HG03097 (cell line): Measurements from ENCODE around the gene LRP3.

Source experiments
- ATAC-seq: cut with Tn5 transposase; IDR thresholded peaks from one replicate; pipeline ENCODE4 v1.9.1; 2021; ENCODE audit not compliant: unreplicated experiment, low FRiP score

Gene LRP3

GRCh38 chr19:33250500-33250899 lies 56.4 kb downstream of the LRP3 start:
- ATAC-seq, result no peak

GRCh38 chr19:33251076-33251475 lies 56.9 kb downstream of the LRP3 start:
- no peak for ATAC-seq

- ATAC-seq, result no peak
Observed at GRCh38 chr19:33251526-33252090, 57.5 kb downstream of the LRP3 start.

GRCh38 chr19:33252418-33252962 lies 58.4 kb downstream of the LRP3 start:
- ATAC-seq, result no peak

- ATAC-seq, result no peak
Observed at GRCh38 chr19:33252971-33253370, 58.8 kb downstream of the LRP3 start.

GRCh38 chr19:33254245-33254824 lies 60.2 kb downstream of the LRP3 start:
- no peak for ATAC-seq

- ATAC-seq, result no peak
Observed at GRCh38 chr19:33255781-33256180, 61.7 kb downstream of the LRP3 start.

- no peak for ATAC-seq
Observed at GRCh38 chr19:33256261-33256660, 62.1 kb downstream of the LRP3 start.

GRCh38 chr19:33257828-33258227 lies 63.7 kb downstream of the LRP3 start:
- no peak for ATAC-seq
